Measurements from ENCODE around the gene POLR1F.
"Not testable (repeated sequence)": the region's sequence is repeated elsewhere in the genome, so short reads cannot be mapped to it uniquely, and the experiment has no call there.

DNA sequence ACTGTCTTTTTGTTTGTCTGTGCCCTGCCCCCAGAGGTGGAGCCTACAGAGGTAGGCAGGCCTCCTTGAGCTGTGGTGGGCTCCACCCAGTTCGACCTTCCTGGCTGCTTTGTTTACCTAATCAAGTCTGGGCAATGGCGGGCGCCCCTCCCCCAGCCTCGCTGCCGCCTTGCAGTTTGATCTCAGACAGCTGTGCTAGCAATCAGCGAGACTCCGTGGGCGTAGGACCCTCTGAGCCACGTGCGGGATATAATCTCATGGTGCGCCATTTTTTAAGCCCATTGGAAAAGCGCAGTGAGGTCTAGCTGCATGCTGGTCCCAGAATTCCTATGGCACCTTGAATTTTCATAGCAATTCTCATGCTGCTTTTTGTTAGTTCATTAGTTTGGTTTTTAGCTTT lies 19.7 kb downstream of the POLR1F start:
- TF ChIP-seq, protein P1, sequence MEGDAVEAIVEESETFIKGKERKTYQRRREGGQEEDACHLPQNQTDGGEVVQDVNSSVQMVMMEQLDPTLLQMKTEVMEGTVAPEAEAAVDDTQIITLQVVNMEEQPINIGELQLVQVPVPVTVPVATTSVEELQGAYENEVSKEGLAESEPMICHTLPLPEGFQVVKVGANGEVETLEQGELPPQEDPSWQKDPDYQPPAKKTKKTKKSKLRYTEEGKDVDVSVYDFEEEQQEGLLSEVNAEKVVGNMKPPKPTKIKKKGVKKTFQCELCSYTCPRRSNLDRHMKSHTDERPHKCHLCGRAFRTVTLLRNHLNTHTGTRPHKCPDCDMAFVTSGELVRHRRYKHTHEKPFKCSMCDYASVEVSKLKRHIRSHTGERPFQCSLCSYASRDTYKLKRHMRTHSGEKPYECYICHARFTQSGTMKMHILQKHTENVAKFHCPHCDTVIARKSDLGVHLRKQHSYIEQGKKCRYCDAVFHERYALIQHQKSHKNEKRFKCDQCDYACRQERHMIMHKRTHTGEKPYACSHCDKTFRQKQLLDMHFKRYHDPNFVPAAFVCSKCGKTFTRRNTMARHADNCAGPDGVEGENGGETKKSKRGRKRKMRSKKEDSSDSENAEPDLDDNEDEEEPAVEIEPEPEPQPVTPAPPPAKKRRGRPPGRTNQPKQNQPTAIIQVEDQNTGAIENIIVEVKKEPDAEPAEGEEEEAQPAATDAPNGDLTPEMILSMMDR (IDR thresholded peaks at IDR 0.05; ENCODE audit: insufficient read depth, low read depth, low read length), result not testable (repeated sequence)
- not testable (repeated sequence) for TF ChIP-seq EZH2 (IDR thresholded peaks at IDR 0.05; ENCODE audit: insufficient read depth, low read length)

Data from astrocyte (in vitro differentiated cells and primary cell).